ENCODE measurements around the gene TGFBRAP1. TPM values are rescaled to one million over a fixed set of nuclear protein-coding genes. Genes with fewer than 3 reads are reported as not detected.
"Not testable (repeated sequence)": the region's sequence is repeated elsewhere in the genome, so short reads cannot be mapped to it uniquely, and the experiment has no call there.

Gene TGFBRAP1
- polyA plus RNA-seq, 1 experiment: 7.9 TPM

DNA sequence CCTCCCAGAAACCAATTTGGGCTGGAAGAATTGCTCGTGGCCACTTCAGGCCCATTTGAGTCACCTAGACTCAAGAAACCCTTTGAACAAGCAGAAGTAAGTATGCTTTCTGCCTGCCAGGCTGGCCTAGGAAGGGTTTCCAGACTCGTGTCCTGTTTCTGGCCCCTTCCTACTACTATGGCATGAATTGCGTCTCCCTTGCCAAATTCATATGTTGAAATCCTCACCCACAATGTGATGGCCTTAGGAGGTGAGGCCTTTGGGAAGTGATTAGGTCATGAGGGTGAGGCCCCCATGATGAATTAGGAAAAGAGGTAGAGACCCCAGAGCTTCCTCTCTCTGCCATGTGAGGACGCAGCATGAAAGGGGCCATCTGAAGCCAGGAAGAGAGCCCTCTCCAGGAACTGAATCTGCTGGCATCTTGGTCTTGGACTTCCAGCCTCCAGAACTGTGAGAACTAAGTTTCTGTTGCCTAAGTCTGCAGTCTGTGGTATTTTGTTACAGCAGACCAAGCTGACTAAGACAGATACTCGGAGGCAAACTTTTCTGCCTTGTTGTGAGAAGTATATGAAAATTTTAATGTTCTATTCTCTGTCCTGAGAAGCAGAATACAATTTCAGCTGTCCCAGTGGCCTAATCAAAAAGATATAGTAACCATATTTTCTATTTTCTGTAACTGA lies 74.9 kb downstream of the TGFBRAP1 start:
- H3K27me3 ChIP-seq (ENCODE audit: control insufficient read depth, insufficient read depth, low read length): peaks cover 3% of the 10 kb centered on the region
- H3K27ac ChIP-seq (ENCODE audit: low read depth, low read length): no peak overlapping the region
- H3K4me3 ChIP-seq (ENCODE audit: low read depth, low read length): no peak overlapping the region
- CTCF ChIA-PET: interaction anchor here (0.8 to 4.1 kb wide), 3 partner anchors 10 to 40 kb away, joined by 3 to 18 read pairs (median 5); no protein-coding TSS in a partner anchor
- TF ChIP-seq, protein P1, sequence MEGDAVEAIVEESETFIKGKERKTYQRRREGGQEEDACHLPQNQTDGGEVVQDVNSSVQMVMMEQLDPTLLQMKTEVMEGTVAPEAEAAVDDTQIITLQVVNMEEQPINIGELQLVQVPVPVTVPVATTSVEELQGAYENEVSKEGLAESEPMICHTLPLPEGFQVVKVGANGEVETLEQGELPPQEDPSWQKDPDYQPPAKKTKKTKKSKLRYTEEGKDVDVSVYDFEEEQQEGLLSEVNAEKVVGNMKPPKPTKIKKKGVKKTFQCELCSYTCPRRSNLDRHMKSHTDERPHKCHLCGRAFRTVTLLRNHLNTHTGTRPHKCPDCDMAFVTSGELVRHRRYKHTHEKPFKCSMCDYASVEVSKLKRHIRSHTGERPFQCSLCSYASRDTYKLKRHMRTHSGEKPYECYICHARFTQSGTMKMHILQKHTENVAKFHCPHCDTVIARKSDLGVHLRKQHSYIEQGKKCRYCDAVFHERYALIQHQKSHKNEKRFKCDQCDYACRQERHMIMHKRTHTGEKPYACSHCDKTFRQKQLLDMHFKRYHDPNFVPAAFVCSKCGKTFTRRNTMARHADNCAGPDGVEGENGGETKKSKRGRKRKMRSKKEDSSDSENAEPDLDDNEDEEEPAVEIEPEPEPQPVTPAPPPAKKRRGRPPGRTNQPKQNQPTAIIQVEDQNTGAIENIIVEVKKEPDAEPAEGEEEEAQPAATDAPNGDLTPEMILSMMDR (IDR thresholded peaks at IDR 0.05; ENCODE audit: low read depth, low read length): no peak
- POLR2A ChIA-PET: no interaction called here
- no peaks in the 10 kb centered on the region; the same call in 1 of the 2 replicates for H3K9me3 ChIP-seq (ENCODE audit: control insufficient read depth, insufficient read depth, low read length)
- DNase-seq (ENCODE audit: low read depth, low spot score): no peak

DNA sequence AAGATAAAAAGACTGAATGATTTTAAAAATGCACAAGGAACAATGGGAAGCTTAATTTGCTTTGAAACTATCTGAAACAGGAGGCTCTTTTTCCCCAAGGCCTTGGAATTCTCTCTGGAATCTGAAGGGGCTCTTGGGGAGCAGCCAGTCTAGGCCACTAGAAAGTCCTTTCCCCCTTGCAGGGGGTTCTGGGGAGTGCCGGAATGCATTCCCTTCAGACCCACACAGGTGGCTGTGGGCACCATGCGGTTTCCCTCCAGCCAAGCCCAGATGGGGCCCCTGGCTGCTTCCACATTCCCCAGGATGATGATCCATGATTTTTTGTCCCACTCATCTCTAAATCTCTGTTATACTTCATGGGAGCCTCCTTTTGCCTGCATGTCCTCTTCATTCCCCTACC lies 77.3 kb downstream of the TGFBRAP1 start:
- ChIA-PET CTCF (interaction anchor here (1.0 to 1.2 kb wide), 2 partner anchors 15 to 16 kb away, joined by 3 to 4 read pairs; no protein-coding TSS in a partner anchor), POLR2A (no interaction called here)
- TF ChIP-seq, protein P1 (IDR thresholded peaks at IDR 0.05; ENCODE audit: low read depth, low read length): no peak
- Histone ChIP-seq H3K27me3 (ENCODE audit: control insufficient read depth, insufficient read depth, low read length) (peaks cover 7% of the 10 kb centered on the region), H3K4me3 (ENCODE audit: low read depth, low read length) (no peak overlapping the region), H3K27ac (ENCODE audit: low read depth, low read length) (no peak overlapping the region), H3K9me3 (ENCODE audit: control insufficient read depth, insufficient read depth, low read length) (peaks cover 9% of the 10 kb centered on the region)
- no peak for DNase-seq (ENCODE audit: low read depth, low spot score)

DNA sequence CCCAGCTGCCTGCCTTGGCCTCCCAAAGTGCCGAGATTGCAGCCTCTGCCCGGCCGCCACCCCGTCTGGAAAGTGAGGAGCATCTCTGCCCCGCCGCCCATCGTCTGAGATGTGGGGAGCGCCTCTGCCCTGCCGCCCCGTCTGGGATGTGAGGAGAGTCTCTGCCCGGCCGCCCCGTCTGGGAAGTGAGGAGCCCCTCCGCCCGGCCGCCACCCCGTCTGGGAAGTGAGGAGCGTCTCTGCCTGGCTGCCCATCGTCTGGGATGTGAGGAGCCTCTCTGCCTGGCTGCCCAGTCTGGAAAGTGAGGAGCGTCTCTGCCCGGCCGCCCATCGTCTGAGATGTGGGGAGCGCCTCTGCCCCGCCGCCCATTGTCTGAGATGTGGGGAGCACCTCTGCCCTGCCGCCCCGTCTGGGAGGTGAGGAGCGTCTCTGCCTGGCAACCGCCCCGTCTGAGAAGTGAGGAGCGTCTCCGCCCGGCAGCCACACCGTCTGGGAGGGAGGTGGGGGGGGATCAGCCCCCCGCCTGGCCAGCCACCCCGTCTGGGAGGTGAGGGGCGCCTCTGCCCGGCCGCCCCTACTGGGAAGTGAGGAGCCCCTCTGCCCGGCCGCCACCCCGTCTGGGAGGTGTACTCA lies 78.4 kb downstream of the TGFBRAP1 start:
- not testable (repeated sequence) for H3K27ac ChIP-seq (ENCODE audit: low read depth, low read length)
- H3K27me3 ChIP-seq (ENCODE audit: control insufficient read depth, insufficient read depth, low read length): peaks cover 12% of the 10 kb centered on the region

DNA sequence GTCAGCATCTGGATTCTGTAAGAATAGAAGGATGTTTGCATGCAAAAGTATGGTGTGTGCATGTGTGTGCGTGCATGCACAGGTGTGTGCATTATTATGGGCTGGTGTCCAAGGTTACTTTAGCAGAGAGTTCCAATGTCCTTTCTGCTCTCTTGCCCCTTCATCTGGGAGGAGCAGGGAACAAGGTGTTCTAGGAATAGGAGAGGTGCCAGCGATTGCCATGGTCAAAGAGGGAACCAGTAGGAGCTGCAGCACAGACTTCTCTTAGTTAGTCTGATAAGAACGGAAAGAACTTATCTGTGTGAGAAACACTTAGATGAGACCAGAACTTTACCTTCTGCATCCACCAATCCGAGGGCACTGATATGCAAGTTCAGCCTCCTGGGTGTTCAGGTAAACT lies 79.6 kb downstream of the TGFBRAP1 start:
- Histone ChIP-seq H3K27me3 (ENCODE audit: control insufficient read depth, insufficient read depth, low read length) (peaks cover 12% of the 10 kb centered on the region), H3K9me3 (ENCODE audit: control insufficient read depth, insufficient read depth, low read length) (peaks cover 9% of the 10 kb centered on the region), H3K27ac (ENCODE audit: low read depth, low read length) (no peak overlapping the region), H3K4me3 (ENCODE audit: low read depth, low read length) (no peak overlapping the region)
- TF ChIP-seq, protein P1 (IDR thresholded peaks at IDR 0.05; ENCODE audit: low read depth, low read length): no peak
- ChIA-PET CTCF (no interaction called here), POLR2A (no interaction called here)
- DNase-seq (ENCODE audit: low read depth, low spot score): no peak

More for the DNA sequence above, 78.4 kb downstream of the TGFBRAP1 start:
- DNase-seq (ENCODE audit: low read depth, low spot score); CTCF ChIA-PET; H3K4me3 ChIP-seq (ENCODE audit: low read depth, low read length); H3K9me3 ChIP-seq (ENCODE audit: control insufficient read depth, insufficient read depth, low read length); POLR2A ChIA-PET: not testable (repeated sequence)

DNA sequence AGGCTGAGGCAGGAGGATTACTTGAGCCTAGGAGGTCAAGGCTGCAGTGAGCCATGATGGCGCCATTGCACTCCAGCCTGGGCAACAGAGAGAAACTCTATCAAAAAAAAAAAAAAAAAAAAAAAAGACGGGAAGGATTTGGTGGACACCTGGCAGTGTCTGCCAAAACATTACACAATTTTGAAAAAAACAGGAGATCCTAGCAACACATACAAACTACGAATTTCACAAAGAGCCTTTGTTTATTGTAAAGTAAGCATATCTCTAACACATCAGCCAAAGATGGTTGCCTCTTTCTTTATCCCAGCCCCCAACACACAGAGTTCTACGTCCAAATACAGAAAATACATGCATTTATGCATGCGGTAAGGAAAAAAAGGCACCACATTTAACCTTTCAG lies 80.4 kb downstream of the TGFBRAP1 start:
- TF ChIP-seq, protein P1 (IDR thresholded peaks at IDR 0.05; ENCODE audit: low read depth, low read length): no peak
- POLR2A ChIA-PET: no interaction called here
- Histone ChIP-seq H3K27me3 (ENCODE audit: control insufficient read depth, insufficient read depth, low read length) (peaks cover 16% of the 10 kb centered on the region), H3K27ac (ENCODE audit: low read depth, low read length) (no peak overlapping the region), H3K9me3 (ENCODE audit: control insufficient read depth, insufficient read depth, low read length) (peaks cover 9% of the 10 kb centered on the region), H3K4me3 (ENCODE audit: low read depth, low read length) (no peak overlapping the region)
- CTCF ChIA-PET: interaction anchor here (1.1 to 2.4 kb wide), 2 partner anchors 9 to 12 kb away, joined by 4 to 13 read pairs; no protein-coding TSS in a partner anchor
- DNase-seq (ENCODE audit: low read depth, low spot score): no peak

All from AG04450 (cell line).